Stomach (tissue), 4 donors: ENCODE data around the gene STIM1.

Source experiments
- CTCF ChIP-seq, 7 experiments: fragments of 450-650 bp in 4 of 7; fragments of 200-600 bp in 3 of 7; sonication (generic) in 3 of 7; IDR thresholded peaks; one replicate each; pipeline ENCODE4 v1.5.1; 2016 to 2019; ENCODE audit warnings: antibody characterized with exemption in 7 of 7, control low read depth in 2 of 7, mild to moderate bottlenecking in 1 of 7
- EP300 ChIP-seq: sonication (generic); formaldehyde crosslinking; IDR thresholded peaks from one replicate; pipeline ENCODE4 v1.6.1; 2017; ENCODE audit warnings: antibody characterized with exemption
- POLR2A ChIP-seq, 4 donors: fragments of 450-650 bp; IDR thresholded peaks; one replicate each; pipeline ENCODE4 v1.6.1; 2016; ENCODE audit warnings: antibody characterized with exemption in 4 of 4, control low read depth in 2 of 4, mild to moderate bottlenecking in 1 of 4, moderate library complexity in 1 of 4
- POLR2AphosphoS5 ChIP-seq, 3 donors: sonication (generic); formaldehyde crosslinking; IDR thresholded peaks; one replicate each; pipeline ENCODE4 v1.6.1; 2016; ENCODE audit warnings: antibody characterized with exemption in 3 of 3

- TF ChIP-seq POLR2AphosphoS5 (IDR thresholded peaks at IDR 0.05) (no peak), CTCF (IDR thresholded peaks at IDR 0.05) (no peak), POLR2A (IDR thresholded peaks at IDR 0.05) (no peak), EP300 (no peak)
Observed at GRCh38 chr11:3823762-3824506, 31.5 kb upstream of the STIM1 start.
